Loucy (cell line): ENCODE results near the gene SQSTM1.

Experiments
- H2AFZ ChIP-seq: fragments of 200-600 bp; sonication (generic); 2 replicates; pipeline ENCODE4 v1.6.0; 2016; ENCODE audit warnings: antibody characterized with exemption, mild to moderate bottlenecking, low read length, moderate library complexity
- H3F3A ChIP-seq: fragments of 200-600 bp; 2 replicates; pipeline ENCODE4 v1.6.0; 2016; ENCODE audit warnings: antibody characterized with exemption, low read depth, mild to moderate bottlenecking
- H3K27me3 ChIP-seq: fragments of 200-600 bp; sonication (generic); 2 replicates; pipeline ENCODE4 v1.6.1; 2014; ENCODE audit warnings: low read length, mild to moderate bottlenecking; ENCODE audit not compliant: insufficient read depth, poor library complexity, severe bottlenecking
- H3K36me3 ChIP-seq: fragments of 200-600 bp; sonication (generic); 2 replicates; pipeline ENCODE4 v1.6.1; 2016; ENCODE audit warnings: low read length; ENCODE audit not compliant: insufficient read depth
- H3K4me1 ChIP-seq: fragments of 200-600 bp; sonication (generic); 2 replicates; pipeline ENCODE4 v1.5.1; 2014; ENCODE audit warnings: low read length, mild to moderate bottlenecking; ENCODE audit not compliant: insufficient read depth, poor library complexity, severe bottlenecking
- H3K4me2 ChIP-seq: fragments of 200-600 bp; sonication (generic); 2 replicates; pipeline ENCODE4 v1.6.0; 2014; ENCODE audit warnings: antibody characterized with exemption, low read length, low read depth, mild to moderate bottlenecking; ENCODE audit not compliant: poor library complexity, severe bottlenecking
- H3K4me3 ChIP-seq: fragments of 200-600 bp; sonication (generic); 2 replicates; pipeline ENCODE4 v1.5.1; 2014; ENCODE audit warnings: low read length, mild to moderate bottlenecking, mixed read lengths; ENCODE audit not compliant: poor library complexity, severe bottlenecking
- H3K79me2 ChIP-seq: fragments of 200-600 bp; sonication (generic); 2 replicates; pipeline ENCODE4 v1.6.1; 2014; ENCODE audit warnings: low read length; ENCODE audit not compliant: insufficient read depth
- H3K9ac ChIP-seq: fragments of 200-600 bp; sonication (generic); 2 replicates; pipeline ENCODE4 v1.6.0; 2014; ENCODE audit warnings: mild to moderate bottlenecking, low read depth, low read length, moderate library complexity; ENCODE audit not compliant: poor library complexity, severe bottlenecking
- H3K9me2 ChIP-seq: fragments of 200-600 bp; sonication (generic); replicated peaks from 2 replicates; pipeline ENCODE4 v1.6.1; 2016; ENCODE audit warnings: low read depth, low read length, mixed read lengths
- H3K9me3 ChIP-seq: fragments of 200-600 bp; sonication (generic); 2 replicates; pipeline ENCODE4 v1.6.1; 2014; ENCODE audit warnings: mild to moderate bottlenecking, antibody characterized with exemption, low read length, low read depth; ENCODE audit not compliant: insufficient read depth
- H4K20me1 ChIP-seq: fragments of 200-600 bp; sonication (generic); 2 replicates; pipeline ENCODE4 v1.6.0; 2014; ENCODE audit warnings: antibody characterized with exemption, low read length, mild to moderate bottlenecking; ENCODE audit not compliant: insufficient read depth, poor library complexity, severe bottlenecking
- EZH2phosphoT487 ChIP-seq: fragments of 200-600 bp; IDR thresholded peaks from 2 replicates; pipeline ENCODE4 v1.6.1; 2018; ENCODE audit warnings: antibody characterized with exemption, mild to moderate bottlenecking, moderate library complexity, borderline replicate concordance
- TF ChIP-seq, protein P1 (sequence below): fragments of 200-600 bp; sonication (generic); conservative IDR thresholded peaks from 2 replicates; pipeline ENCODE4 v1.5.1; 2014; ENCODE audit warnings: mild to moderate bottlenecking, antibody characterized with exemption, low read length

The SQSTM1 gene

GRCh38 chr5:179854356-179854755, 33.7 kb downstream of the SQSTM1 start:
- Histone ChIP-seq H3K4me1 (no peaks in the 10 kb centered on the region), H3K36me3 (no peaks in the 10 kb centered on the region), H3F3A (no peaks in the 10 kb centered on the region), H3K9ac (no peak overlapping the region), H2AFZ (no peak overlapping the region), H3K79me2 (no peaks in the 10 kb centered on the region), H3K9me2 (no peaks in the 10 kb centered on the region), H3K27me3 (no peaks in the 10 kb centered on the region), H3K4me3 (no peak overlapping the region), H4K20me1 (no peaks in the 10 kb centered on the region), H3K9me3 (no peaks in the 10 kb centered on the region), H3K4me2 (no peak overlapping the region)
- no peak for TF ChIP-seq EZH2phosphoT487
- TF ChIP-seq, protein P1, sequence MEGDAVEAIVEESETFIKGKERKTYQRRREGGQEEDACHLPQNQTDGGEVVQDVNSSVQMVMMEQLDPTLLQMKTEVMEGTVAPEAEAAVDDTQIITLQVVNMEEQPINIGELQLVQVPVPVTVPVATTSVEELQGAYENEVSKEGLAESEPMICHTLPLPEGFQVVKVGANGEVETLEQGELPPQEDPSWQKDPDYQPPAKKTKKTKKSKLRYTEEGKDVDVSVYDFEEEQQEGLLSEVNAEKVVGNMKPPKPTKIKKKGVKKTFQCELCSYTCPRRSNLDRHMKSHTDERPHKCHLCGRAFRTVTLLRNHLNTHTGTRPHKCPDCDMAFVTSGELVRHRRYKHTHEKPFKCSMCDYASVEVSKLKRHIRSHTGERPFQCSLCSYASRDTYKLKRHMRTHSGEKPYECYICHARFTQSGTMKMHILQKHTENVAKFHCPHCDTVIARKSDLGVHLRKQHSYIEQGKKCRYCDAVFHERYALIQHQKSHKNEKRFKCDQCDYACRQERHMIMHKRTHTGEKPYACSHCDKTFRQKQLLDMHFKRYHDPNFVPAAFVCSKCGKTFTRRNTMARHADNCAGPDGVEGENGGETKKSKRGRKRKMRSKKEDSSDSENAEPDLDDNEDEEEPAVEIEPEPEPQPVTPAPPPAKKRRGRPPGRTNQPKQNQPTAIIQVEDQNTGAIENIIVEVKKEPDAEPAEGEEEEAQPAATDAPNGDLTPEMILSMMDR: no peak

GRCh38 chr5:179858241-179858585, 37.5 kb downstream of the SQSTM1 start:
- H3F3A ChIP-seq: no peaks in the 10 kb centered on the region
- no peak for TF ChIP-seq EZH2phosphoT487
- TF ChIP-seq, protein P1: no peak
- peak overlapping the region; percentile 87 for H2AFZ ChIP-seq
- H3K9me3 ChIP-seq: no peaks in the 10 kb centered on the region
- no peaks in the 10 kb centered on the region for H3K27me3 ChIP-seq
- no peaks in the 10 kb centered on the region for H3K9me2 ChIP-seq
- peak overlapping the region; percentile 92 for H3K4me3 ChIP-seq
- peak overlapping the region; percentile 62 for H3K4me2 ChIP-seq
- peak overlapping the region; percentile 80 for H3K9ac ChIP-seq
- H4K20me1 ChIP-seq: no peaks in the 10 kb centered on the region
- no peaks in the 10 kb centered on the region for H3K36me3 ChIP-seq
- H3K79me2 ChIP-seq: no peaks in the 10 kb centered on the region
- H3K4me1 ChIP-seq: no peaks in the 10 kb centered on the region

GRCh38 chr5:179858586-179859427, 38.1 kb downstream of the SQSTM1 start, which contains the start of gene MRNIP:
MRNIP (minus strand) TSS chr5:179858817; CDS start chr5:179858796, 21 bp downstream.
- H3K9ac ChIP-seq: peak within 1 kb of the TSS; percentile 80
- H3K4me1 ChIP-seq: no peaks in the 10 kb centered on the region
- no peaks in the 10 kb centered on the region for H4K20me1 ChIP-seq
- no peak for TF ChIP-seq EZH2phosphoT487
- no peaks in the 10 kb centered on the region for H3K79me2 ChIP-seq
- H3F3A ChIP-seq: no peaks in the 10 kb centered on the region
- H3K9me3 ChIP-seq: no peaks in the 10 kb centered on the region
- H3K27me3 ChIP-seq: no peaks in the 10 kb centered on the region
- H3K4me2 ChIP-seq: peak within 1 kb of the TSS; percentile 72
- peak within 1 kb of the TSS; percentile 89 for H2AFZ ChIP-seq
- H3K36me3 ChIP-seq: no peaks in the 10 kb centered on the region
- H3K4me3 ChIP-seq: peak within 1 kb of the TSS; percentile 92
- H3K9me2 ChIP-seq: no peaks in the 10 kb centered on the region
